NCI-H460 (cell line): Measurements from ENCODE around the gene HDAC4. TPM values are rescaled to one million over a fixed set of nuclear protein-coding genes. Genes with fewer than 3 reads are reported as not detected.

Source experiments
- DNase-seq: peaks from one replicate; pipeline ENCODE4 v3.0.0-alpha.2; 2016; ENCODE audit warnings: low read depth; ENCODE audit errors: extremely low read depth
- total RNA-seq: library from RNA; depleted of rRNA; stranded (reverse); fragments of >200 nt; shearing (Covaris generic); gene quantifications from 2 replicates; pipeline ENCODE4 v1.2.3, GENCODE V29; 2014

Gene HDAC4
- total RNA-seq, 1 experiment from 2014 or later, result 21.0 TPM

GRCh38 chr2:239155806-239156480 is 244.9 kb downstream of the HDAC4 start:
- no peak for DNase-seq

DNA sequence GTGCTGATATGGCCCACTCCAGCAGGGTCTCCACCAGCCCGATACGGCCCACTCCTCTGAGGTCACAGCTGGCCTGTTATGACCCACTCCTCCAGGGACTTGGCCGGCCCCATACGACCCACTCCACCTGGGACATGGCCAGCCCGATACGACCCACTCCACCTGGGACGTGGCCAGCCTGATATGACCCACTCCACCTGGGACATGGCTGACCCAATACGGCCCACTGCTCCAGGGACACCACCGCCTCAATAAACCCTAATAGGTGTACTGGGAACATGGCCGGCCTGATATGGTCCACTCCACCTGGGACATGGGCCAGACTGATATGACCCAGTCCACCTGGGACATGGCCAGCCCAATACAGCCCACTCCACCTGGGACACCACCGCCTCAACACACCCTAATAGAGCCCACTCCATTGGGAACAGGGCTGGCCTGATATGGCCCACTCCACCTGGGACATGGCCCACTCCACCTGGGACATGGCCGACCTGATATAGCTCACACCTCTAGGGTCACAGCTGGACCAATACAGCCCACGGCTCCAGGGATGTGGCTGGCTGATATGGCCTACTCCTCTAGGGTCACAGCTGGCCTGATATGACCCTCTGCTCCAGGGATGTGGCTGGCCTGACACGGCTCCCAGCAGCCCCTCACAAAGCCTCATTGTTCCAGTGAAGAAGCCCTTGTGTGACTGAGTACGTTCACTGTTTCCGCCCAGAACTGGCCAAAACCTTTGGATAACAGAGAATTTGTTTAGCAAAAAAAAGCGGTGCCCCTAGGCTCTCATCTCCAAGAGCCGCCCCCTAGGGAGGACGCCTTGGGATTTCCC is 245.6 kb downstream of the HDAC4 start:
- DNase-seq, result no peak

DNA sequence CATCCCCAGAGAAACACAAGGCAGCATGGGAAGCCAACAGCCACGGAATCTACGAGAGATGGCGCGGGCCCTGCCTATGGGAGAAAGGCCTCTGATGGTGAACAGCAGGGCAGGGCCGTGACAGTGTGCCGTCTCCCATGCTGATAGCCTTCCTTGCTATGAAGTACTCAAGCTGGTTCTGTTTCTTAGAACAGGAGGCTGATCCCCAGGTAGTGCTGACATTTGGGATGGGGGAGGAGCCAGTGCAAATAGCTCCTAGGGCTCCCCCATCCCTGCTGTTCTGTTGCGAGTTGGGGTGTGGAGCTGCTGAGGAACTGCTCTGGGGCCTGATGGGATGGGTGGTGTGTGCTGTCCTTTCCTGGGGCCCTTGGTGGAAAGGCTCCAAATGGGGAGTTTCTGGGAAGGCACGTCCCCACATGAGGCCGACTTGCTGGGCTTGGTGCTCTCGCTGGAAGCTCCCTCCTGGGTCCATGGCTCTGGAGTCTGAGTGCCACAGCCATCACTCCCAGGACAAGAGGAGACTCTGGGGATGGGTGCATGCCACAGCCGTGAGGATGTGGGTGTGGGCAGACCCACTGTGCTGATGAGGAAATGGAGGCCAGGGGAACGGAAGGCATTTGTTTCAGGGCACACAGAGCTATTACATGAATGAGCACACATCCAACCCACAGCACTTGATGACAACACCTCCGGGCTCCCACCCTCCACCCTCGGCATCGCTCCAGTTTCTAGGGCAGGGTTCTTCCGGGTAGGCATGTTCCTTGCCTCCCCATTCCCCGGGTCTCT is 246.8 kb downstream of the HDAC4 start:
- DNase-seq, result no peak

- DNase-seq, result no peak
Observed at GRCh38 chr2:239152916-239153305, 247.9 kb downstream of the HDAC4 start.

- DNase-seq, result no peak
Observed at GRCh38 chr2:239152239-239152915, 248.4 kb downstream of the HDAC4 start.

GRCh38 chr2:239151201-239152131 is 249.4 kb downstream of the HDAC4 start:
- DNase-seq, result no peak

DNA sequence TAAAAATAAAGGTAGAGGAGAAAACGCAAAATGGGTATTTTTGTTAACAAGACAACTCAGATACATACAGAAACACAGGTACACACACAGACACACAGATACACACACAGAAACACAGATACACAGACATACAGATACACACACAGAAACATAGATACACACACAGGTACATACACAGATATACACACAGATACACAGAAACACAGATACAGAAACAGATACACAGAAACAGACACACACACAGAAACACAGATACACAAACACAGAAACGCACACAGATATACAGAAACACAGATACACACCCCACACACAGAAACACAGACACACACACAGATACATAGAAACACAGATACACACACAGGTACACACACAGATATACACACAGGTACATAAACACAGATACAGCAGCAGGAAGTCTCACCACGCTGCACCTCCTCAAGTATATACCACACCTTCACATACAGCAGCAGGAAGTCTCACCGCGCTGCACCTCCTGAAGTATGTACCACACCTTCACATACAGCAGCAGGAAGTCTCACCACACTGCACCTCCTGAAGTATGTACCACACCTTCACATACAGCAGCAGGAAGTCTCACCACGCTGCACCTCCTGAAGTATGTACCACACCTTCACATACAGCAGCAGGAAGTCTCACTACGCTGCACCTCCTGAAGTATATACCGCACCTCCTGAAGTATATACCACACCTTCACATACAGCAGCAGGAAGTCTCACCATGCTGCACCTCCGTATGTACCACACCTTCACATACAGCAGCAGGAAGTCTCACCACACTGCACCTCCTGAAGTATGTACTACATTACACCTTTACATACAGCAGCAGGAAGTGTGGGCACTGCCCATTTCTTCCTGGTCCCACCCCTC is 250.5 kb downstream of the HDAC4 start:
- DNase-seq, result no peak

DNA sequence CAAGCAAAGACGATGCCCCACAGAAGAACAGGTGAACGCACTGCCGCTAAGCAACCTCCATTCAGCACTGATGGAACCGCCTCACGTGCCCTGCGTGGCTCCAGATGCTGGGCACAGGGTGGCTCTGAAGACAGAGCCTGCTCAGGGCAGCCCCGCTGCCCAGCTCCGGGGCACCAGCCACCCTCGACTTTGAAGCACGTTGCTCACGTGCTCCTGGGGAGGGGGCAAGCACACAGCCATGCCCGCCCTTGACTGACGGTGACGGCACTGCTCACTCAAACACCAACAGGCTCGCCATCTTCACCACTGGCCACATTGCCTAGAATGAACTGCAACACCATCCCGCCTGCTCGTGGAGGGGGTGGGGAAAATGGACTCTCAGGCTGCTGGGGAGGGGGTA is 251.3 kb downstream of the HDAC4 start:
- no peak for DNase-seq

- DNase-seq, result no peak
Observed at GRCh38 chr2:239148495-239149200, 252.2 kb downstream of the HDAC4 start.

GRCh38 chr2:239147376-239147775 is 253.4 kb downstream of the HDAC4 start:
- no peak for DNase-seq

- no peak for DNase-seq
Observed at GRCh38 chr2:239146741-239147181, 254.1 kb downstream of the HDAC4 start.

GRCh38 chr2:239146011-239146641 is 254.7 kb downstream of the HDAC4 start:
- no peak for DNase-seq

GRCh38 chr2:239145601-239146000 is 255.2 kb downstream of the HDAC4 start:
- DNase-seq, result no peak

GRCh38 chr2:239145106-239145505 is 255.7 kb downstream of the HDAC4 start:
- no peak for DNase-seq

DNA sequence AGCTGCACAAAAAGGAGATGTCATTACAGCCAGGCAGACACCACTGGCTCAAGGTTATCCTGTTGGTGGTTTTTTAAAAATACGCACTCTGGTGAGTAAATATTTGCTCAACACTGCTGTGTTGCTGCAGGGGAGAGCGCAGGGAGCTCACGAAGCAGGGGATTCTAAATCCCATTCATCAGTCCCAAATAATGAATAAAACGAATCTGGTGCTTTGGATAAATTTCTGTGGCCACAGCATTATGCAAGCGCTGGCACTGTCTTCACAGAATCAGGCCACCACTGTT is 256.2 kb downstream of the HDAC4 start:
- no peak for DNase-seq

DNA sequence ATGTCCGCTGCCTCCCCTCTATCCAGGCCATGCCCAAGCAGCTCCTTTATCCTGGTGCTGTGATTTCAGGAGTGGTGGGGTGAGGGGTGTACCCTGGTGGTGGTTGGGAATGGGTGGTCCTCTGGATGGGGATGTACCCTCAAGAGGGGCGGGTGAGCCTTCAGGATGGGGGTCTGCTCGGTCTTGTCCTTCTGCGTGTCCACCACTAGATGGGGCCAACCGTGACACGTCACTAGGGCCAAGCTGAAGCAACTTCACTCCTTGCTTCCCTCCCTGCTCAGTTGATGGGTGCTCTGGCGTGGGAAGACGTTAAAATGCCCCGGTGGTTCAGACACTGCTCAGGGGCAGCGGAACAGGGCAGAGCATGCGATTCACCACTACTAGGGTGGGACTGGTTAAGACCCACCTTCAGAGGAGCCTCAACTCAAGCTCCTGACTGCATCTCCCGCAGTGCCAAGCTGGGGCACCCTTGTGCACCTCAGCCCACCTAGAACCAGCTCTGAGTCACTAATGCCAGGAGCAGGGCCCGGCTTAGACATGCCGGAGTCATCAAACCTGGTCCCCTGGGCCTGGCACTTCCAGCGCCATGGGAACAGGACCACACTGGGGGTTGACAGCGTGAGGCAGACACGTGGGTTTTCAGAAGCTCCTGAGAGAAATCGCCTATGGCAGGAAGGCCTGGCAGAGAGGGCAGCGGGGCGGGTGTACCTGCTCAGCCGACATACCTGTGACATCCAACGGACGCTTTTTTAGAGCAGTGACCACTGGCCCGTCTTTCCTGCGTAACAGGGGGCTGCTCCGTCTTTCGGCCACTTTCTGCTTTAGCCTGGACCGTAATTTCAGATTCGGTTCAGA is 256.7 kb downstream of the HDAC4 start:
- peak; percentile 24 for DNase-seq

DNA sequence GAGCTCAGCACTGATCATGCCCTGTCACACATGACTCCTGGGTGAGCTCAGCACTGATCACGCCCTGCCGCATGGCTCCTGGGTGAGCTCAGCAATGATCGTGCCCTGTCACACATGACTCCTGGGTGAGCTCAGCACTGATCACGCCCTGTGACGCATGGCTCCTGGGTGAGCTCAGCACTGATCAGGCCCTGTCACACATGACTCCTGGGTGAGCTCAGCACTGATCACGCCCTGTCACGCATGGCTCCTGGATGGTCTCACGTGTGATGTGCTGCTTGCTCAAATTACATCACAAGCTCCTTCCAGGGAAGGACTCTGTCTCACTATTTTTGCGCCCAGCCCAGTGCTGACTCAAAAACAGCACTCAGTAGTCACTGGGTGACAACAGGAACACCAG is 258.0 kb downstream of the HDAC4 start:
- DNase-seq, result no peak
